Transverse colon (tissue), 4 donors: ENCODE data around the gene RAP2B. TPM values are rescaled to one million over a fixed set of nuclear protein-coding genes. Genes with fewer than 3 reads are reported as not detected.

Source experiments
- DNase-seq: peaks from one replicate; pipeline ENCODE4 v3.0.0-alpha.2; 2019
- H3K27ac ChIP-seq, 4 donors: fragments of 200-600 bp; sonication (generic); 2 replicates each; pipeline ENCODE4 v1.5.1; 2016 to 2018; ENCODE audit warnings: inconsistent platforms in 4 of 4
- H3K27me3 ChIP-seq: fragments of 200-600 bp; sonication (generic); 2 replicates; pipeline ENCODE4 v1.5.1; 2017; ENCODE audit warnings: inconsistent platforms
- H3K36me3 ChIP-seq, 4 donors: fragments of 200-600 bp; sonication (generic); 2 replicates each; pipeline ENCODE4 v1.5.1; 2017 to 2019; ENCODE audit warnings: inconsistent platforms in 4 of 4
- H3K4me1 ChIP-seq, 4 donors: fragments of 200-600 bp; sonication (generic); 2 replicates each; pipeline ENCODE4 v1.5.1; 2017 to 2020; ENCODE audit warnings: inconsistent platforms in 4 of 4
- H3K4me3 ChIP-seq, 4 donors: fragments of 200-600 bp; sonication (generic); 1 replicate in 1 of 4; 2 replicates in 3 of 4; pipeline versions ENCODE4 v1.5.1 to v1.6.1; 2017 to 2019; ENCODE audit warnings: inconsistent platforms in 4 of 4
- H3K9me3 ChIP-seq, 2 donors: fragments of 200-600 bp; sonication (generic); 2 replicates each; pipeline ENCODE4 v1.5.1; 2017 to 2019; ENCODE audit warnings: inconsistent platforms in 2 of 2
- CTCF ChIP-seq, 5 experiments: fragments of 200-600 bp in 3 of 5; fragments of 450-650 bp in 2 of 5; sonication (generic) in 3 of 5; IDR thresholded peaks; 1 replicate in 2 of 5; 2 replicates in 3 of 5; pipeline ENCODE4 v1.5.1; 2016 to 2017; ENCODE audit warnings: antibody characterized with exemption in 5 of 5, inconsistent platforms in 3 of 5, mild to moderate bottlenecking in 2 of 5, moderate library complexity in 1 of 5
- EP300 ChIP-seq: sonication (generic); formaldehyde crosslinking; IDR thresholded peaks from one replicate; pipeline ENCODE4 v1.6.1; 2017; ENCODE audit warnings: antibody characterized with exemption, low read depth
- POLR2A ChIP-seq: fragments of 450-650 bp; IDR thresholded peaks from one replicate; pipeline ENCODE4 v1.6.1; 2016; ENCODE audit warnings: antibody characterized with exemption, mild to moderate bottlenecking, moderate library complexity
- POLR2AphosphoS5 ChIP-seq, 3 donors: sonication (generic); formaldehyde crosslinking; IDR thresholded peaks; one replicate each; pipeline ENCODE4 v1.6.1; 2016; ENCODE audit warnings: antibody characterized with exemption in 3 of 3
- WGBS, 2 donors: methylation state at CpG; one replicate each; pipeline ENCODE4 v1.1.5; 2018; ENCODE audit warnings: low coverage in 1 of 2; 5-methylcytosine and 5-hydroxymethylcytosine counted together
- in situ Hi-C, 4 donors: fragments of 200-750 bp; cut with MboI; loops; one replicate each; pipeline versions ENCODE4 v1.15.0 to v1.15.1; 2017; ENCODE audit warnings: low sequenced_read_pairs in 3 of 4, low pct_ligation_motif_present in 1 of 4, low pct_unique_long_range_greater_than_20kb in 1 of 4
- intact Hi-C: fragments of 100-400 bp; cut with DNase I; formaldehyde crosslinking; loops from one replicate; pipeline ENCODE4 v1.15.1; 2023; ENCODE audit warnings: low total_unique reads
- total RNA-seq, 4 donors: library from RNA; depleted of rRNA; stranded (reverse); fragments of >200 nt; gene quantifications; one replicate each; pipeline ENCODE4 v1.1.0, GENCODE V29; 2016

Gene RAP2B
- total RNA-seq, 4 donors from 2014 or later, result 9.8 to 22.8 (median 11.2) TPM

GRCh38 chr3:153169793-153170383, 7.9 kb downstream of the RAP2B start:
- 85 to 88% methylated on average over 2 of the region's 2 CpGs for WGBS, 2 donors
- no peak overlapping the region for H3K27ac ChIP-seq
- peaks cover 6 to 36% (median 14%) of the 10 kb centered on the region in 4 donors for H3K4me1 ChIP-seq
- H3K9me3 ChIP-seq, result no peaks in the 10 kb centered on the region
- DNase-seq, result no peak
- H3K36me3 ChIP-seq, result no peaks in the 10 kb centered on the region
- intact Hi-C loops (no loop called here), in situ Hi-C loops (loop anchor here in 1 of 4 donors (10.0 kb wide), 1 partner anchor 125 kb away; no protein-coding TSS in a partner anchor)
- no peak overlapping the region for H3K4me3 ChIP-seq
- no peaks in the 10 kb centered on the region for H3K27me3 ChIP-seq
- TF ChIP-seq CTCF (IDR thresholded peaks at IDR 0.05) (no peak), EP300 (no peak), POLR2A (no peak), POLR2AphosphoS5 (IDR thresholded peaks at IDR 0.05) (no peak)

- in situ Hi-C loops (no loop called here), intact Hi-C loops (no loop called here)
- WGBS, 2 donors, result 47 to 56% methylated on average over 2 of the region's 2 CpGs
- TF ChIP-seq POLR2A, result no peak
- TF ChIP-seq CTCF (IDR thresholded peaks at IDR 0.05), result no peak
- TF ChIP-seq POLR2AphosphoS5 (IDR thresholded peaks at IDR 0.05), result no peak
- TF ChIP-seq EP300, result no peak
- Histone ChIP-seq H3K27ac (no peak overlapping the region), H3K36me3 (no peaks in the 10 kb centered on the region), H3K9me3 (no peaks in the 10 kb centered on the region), H3K4me3 (no peak overlapping the region), H3K27me3 (no peaks in the 10 kb centered on the region), H3K4me1 (peaks cover 0 to 22% (median under 1%) of the 10 kb centered on the region in 4 donors)
- DNase-seq, result no peak
Measured at GRCh38 chr3:153171256-153171655, 9.2 kb downstream of the RAP2B start.

- in situ Hi-C loops, result no loop called here
- Histone ChIP-seq H3K9me3 (no peaks in the 10 kb centered on the region), H3K4me1 (peaks cover 0 to 16% (median 0%) of the 10 kb centered on the region in 4 donors), H3K36me3 (no peaks in the 10 kb centered on the region), H3K27ac (no peak overlapping the region), H3K27me3 (no peaks in the 10 kb centered on the region), H3K4me3 (no peak overlapping the region)
- WGBS, 2 donors, result 63 to 65% methylated on average over 4 of the region's 4 CpGs
- intact Hi-C loops, result no loop called here
- DNase-seq, result no peak
- TF ChIP-seq POLR2A (no peak), POLR2AphosphoS5 (IDR thresholded peaks at IDR 0.05) (no peak), EP300 (no peak), CTCF (IDR thresholded peaks at IDR 0.05) (no peak)
Measured at GRCh38 chr3:153171918-153172317, 9.9 kb downstream of the RAP2B start.

- in situ Hi-C loops, result no loop called here
- intact Hi-C loops, result no loop called here
- no peaks in the 10 kb centered on the region for H3K27me3 ChIP-seq
- no peak for DNase-seq
- no peaks in the 10 kb centered on the region for H3K36me3 ChIP-seq
- peaks cover 0 to 8% (median 0%) of the 10 kb centered on the region in 4 donors for H3K4me1 ChIP-seq
- H3K9me3 ChIP-seq, result no peaks in the 10 kb centered on the region
- no peak overlapping the region for H3K4me3 ChIP-seq
- TF ChIP-seq POLR2A, result no peak
- no peak for TF ChIP-seq POLR2AphosphoS5 (IDR thresholded peaks at IDR 0.05)
- TF ChIP-seq EP300, result no peak
- TF ChIP-seq CTCF (IDR thresholded peaks at IDR 0.05), result no peak
- WGBS, 2 donors, result 86 to 95% methylated on average over 10 to 19 of the region's 19 CpGs
- no peak overlapping the region for H3K27ac ChIP-seq
Measured at GRCh38 chr3:153172796-153173757, 11.1 kb downstream of the RAP2B start.
